Kidney tubule cell (primary cell): ENCODE results near the gene PITX1.
"Not testable (repeated sequence)": the region's sequence is repeated elsewhere in the genome, so short reads cannot be mapped to it uniquely, and the experiment has no call there.

Experiments
- DNase-seq: peaks from one replicate; pipeline ENCODE4 v3.0.0-alpha.2; 2018; ENCODE audit warnings: low spot score

PITX1 gene

GRCh38 chr5:135033901-135034235 is at the start of gene PITX1:
Gene PITX1 (minus strand): TSS chr5:135034228. CDS start chr5:135033881, 347 bp downstream.
- DNase-seq: no peak

DNA sequence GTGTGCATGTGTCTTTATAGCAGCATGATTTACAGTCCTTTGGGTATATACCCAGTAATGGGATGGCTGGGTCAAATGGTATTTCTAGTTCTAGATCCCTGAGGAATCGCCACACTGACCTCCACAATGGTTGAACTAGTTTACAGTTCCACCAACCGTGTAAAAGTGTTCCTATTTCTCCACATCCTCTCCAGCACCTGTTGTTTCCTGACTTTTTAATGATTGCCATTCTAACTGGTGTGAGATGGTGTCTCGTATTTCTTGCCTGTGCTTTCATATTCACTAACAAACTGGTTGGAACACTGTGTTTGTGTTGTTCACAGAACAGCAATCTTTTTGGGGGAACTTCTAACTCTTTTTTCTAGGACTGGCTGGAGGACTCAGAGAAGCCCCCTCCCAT is 49.3 kb upstream of the PITX1 start:
- DNase-seq: not testable (repeated sequence)

DNA sequence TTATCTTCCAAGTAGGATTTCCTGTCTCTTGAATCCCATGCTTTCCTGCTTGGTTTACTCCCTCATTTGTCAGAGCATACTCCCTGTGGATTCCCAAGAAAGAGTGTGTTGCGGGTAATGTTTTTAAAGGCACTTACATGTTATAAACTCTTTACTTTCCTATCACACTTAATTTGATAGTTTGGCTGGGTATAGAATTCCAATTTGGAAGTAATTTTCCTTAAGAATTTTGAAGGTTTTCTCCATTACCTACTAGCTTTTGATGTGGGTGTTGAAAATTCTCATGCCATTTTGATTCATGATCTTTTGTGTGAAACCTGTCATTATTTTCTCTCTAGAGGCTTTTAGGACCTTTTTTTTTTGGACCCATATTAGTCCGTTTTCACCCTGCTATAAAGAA is 47.2 kb upstream of the PITX1 start:
- DNase-seq: no peak

- no peak for DNase-seq
Measured at GRCh38 chr5:135079760-135080159, 45.7 kb upstream of the PITX1 start.

- no peak for DNase-seq
Measured at GRCh38 chr5:135079099-135079681, 45.2 kb upstream of the PITX1 start.

DNA sequence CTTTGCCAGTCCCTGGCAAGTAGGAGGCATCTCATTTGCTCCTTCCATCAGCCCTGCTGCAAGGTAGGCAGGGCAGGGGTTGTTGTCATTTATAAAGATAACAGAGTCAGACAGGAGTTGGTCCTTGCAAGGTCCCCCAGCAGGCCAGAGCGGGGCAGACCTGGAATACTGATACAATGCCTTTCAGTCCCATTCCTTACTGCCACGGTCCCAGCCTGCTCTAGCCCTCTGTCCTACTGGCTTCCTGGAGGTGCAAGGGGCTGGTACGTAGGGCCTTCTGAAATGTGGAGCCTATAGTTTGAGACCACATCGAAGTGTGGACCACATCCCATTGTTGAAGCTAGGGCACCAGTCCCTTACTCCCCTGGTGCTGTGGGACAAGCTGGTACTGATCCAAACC is 42.8 kb upstream of the PITX1 start:
- no peak for DNase-seq

DNA sequence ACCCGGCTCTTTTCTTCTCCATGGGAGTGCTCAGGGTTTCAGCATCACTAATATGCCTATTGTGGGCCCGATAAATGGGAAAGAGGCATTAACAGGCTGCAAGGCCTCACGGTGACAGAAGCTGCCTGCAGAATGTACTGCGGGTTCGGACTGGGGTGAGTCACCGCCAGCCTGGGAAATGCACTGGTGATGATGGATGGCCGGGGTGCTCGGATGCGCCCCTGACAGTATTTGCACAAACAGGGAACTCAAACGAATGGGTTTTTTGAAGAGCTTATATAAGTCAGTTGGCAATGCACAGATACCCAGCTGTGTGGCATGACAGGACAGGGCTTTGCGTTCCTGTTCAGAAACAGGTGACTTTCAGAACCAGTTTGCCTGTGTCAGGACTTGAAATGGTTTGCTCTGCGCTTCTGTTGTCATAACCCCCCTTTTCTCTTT is 42.0 kb upstream of the PITX1 start:
- DNase-seq: no peak

GRCh38 chr5:135075621-135076020 is 41.6 kb upstream of the PITX1 start:
- DNase-seq: no peak

DNA sequence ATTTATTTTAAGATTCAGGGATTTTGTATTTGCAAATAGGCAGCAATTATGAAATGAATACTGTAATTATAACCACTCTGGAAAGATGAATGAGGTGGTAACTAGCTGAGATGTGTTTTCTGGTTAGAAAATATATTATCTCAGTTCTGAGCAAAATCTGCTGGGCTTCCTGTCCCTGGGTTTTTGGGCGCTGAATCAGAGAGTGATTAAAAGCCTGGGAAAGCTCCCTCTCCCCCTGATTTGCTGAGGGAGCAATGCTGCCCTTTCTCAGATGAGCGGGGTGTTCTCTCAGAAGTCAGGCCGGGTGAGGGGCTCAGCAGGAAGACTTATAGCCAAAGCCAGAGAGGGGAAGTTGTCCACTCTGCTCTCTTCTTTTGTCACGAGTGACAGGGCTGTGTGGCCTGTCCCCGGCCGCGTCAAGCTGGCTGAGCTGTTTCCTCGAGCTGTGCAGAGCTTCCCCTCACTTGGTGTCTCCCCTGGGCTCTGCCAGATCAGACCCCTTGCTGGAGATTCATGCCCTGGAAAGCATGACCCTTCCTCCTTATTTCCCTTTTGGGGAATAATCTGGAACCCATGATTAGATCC is 39.8 kb upstream of the PITX1 start:
- no peak for DNase-seq

DNA sequence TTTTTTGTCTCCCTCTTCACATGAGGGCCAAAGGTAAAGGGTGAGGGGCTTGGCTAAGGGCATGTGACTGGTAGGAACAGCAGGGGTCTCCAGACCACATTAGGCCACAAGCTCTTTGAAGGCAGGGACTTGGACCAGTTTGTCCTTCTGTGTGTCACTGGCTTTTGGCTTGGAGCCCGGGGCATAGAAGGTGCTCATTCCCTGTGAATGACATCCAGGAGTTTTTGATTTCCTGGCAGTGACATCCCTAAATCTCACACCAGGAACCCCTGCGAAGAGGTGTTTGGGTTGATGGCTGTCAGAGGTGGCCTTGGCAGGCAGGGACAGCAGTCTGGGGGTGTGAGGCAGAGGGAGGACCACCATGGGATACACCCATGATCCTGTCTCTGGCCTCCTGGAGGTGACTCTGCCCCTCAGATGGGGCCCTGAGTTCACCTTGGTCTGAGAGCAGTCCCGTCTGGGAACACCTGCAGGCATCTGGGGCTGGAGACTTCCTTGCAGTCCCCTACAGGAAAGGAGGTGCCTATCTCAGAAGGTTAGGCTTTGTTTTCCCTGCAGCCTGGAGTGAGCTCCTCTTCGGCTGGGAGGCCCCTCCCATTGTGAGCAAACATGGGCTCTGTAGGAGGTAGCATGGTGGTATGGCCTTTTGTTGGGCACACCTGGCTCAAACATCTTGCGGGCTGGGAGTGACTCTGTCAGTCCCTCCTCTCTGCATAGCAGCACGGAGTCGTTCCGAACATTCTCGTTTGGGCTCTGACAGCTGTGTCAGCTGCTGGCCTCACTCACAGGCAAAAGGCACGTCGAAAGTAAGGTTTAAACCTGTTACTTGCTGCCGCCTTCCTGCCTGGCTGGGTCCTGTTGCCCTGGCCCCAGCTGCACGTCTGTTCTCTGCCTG is 38.6 kb upstream of the PITX1 start:
- no peak for DNase-seq

DNA sequence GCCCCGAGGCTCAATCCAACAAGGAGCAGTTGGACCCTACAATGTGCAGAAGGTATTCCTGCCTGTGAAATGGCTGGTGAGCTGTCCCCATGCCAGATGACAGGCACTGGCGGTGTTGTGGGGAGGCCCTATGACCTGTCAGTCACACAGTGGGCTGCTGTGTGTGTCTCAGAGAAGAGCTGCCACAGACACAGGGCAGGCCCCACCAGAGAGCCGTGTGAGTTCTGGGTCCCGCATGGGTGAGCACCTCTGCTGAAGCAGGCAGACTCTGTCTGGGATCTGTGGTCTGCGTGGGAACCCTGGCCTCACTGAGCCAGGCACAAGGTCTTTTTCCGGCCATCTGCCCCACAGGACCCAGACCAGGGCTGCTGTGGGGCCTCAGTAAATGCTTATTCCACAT is 37.3 kb upstream of the PITX1 start:
- DNase-seq: no peak

GRCh38 chr5:135069895-135070657 is 36.0 kb upstream of the PITX1 start:
- DNase-seq: no peak

GRCh38 chr5:135069016-135069770 is 35.2 kb upstream of the PITX1 start:
- no peak for DNase-seq

GRCh38 chr5:135067587-135067986 is 33.6 kb upstream of the PITX1 start:
- no peak for DNase-seq

DNA sequence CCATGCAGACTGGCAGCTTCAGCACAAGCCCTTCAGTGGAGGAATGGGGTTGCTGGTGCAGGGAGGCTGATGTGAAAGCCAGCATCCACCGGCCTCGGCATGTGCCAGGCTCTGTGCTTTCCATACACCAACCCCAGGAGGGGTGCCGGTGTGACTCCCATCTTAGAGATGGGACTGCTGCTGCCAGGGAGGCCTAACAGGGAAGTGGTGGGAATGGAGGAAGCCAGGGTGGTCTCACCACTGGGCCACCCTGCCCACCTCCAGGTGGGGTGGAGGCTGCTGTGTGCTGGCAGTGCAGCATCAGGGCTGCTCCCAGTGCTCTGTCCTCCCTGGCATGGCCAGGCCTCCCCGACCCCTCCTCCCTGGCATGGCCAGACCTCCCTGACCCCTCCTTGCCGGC is 32.8 kb upstream of the PITX1 start:
- no peak for DNase-seq

- no peak for DNase-seq
Measured at GRCh38 chr5:135065306-135066265, 31.6 kb upstream of the PITX1 start.

DNA sequence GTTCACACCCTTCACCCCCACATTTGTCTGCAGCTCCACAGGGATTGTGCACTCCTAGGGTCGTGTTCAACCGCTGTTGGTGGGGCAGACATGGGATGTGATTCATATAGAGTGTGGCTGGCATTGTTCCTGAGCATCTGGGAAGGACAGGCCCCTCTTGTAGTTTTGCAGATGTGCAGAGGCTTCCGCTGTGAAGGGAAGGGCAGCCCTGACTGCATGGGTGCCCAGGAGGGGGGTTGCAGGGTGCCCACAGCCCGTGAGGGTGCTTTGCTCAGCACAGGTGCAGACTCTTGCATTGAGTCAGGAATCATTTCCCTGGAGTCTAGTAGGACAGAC is 30.2 kb upstream of the PITX1 start:
- no peak for DNase-seq

GRCh38 chr5:135063511-135064234 is 29.6 kb upstream of the PITX1 start:
- DNase-seq: no peak

- no peak for DNase-seq
Measured at GRCh38 chr5:135063056-135063445, 29.0 kb upstream of the PITX1 start.
